ENCODE measurements around the gene COL8A1. TPM values are rescaled to one million over a fixed set of nuclear protein-coding genes. Genes with fewer than 3 reads are reported as not detected.
A peak's percentile ranks its signal among the peaks of the same experiment; 100 is the strongest.

Gene COL8A1
- total RNA-seq, 1 donor from 2014 or later: 5.6 TPM

DNA sequence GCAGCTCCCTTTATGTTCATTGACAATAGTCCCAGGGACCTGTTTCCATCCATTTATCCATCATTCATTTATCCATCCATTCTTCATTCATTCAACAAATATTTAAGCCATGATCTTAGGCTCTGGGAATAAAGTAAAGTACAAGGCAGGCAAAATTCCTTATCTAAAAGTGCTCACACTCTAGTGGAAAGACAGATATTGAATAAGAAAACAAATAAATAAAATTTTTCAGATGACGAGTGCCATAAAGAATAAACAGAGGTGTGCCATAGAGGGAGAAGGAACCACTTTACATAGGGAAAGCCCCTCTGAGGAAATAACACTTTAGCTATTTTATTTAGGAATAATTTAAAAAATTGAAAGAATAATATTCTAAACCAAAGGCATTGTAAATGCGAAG, 76.2 kb downstream of the COL8A1 start:
- DNase-seq (ENCODE audit: low spot score): no peak
- peaks cover 3% of the 10 kb centered on the region for H3K4me1 Mint-ChIP-seq (ENCODE audit: unreplicated experiment)
- H3K27me3 Mint-ChIP-seq (ENCODE audit: unreplicated experiment): no peaks in the 10 kb centered on the region
- no peaks in the 10 kb centered on the region for H3K9me3 Mint-ChIP-seq (ENCODE audit: unreplicated experiment)
- H3K27ac Mint-ChIP-seq (ENCODE audit: unreplicated experiment): no peak overlapping the region
- TF ChIP-seq, protein P1, sequence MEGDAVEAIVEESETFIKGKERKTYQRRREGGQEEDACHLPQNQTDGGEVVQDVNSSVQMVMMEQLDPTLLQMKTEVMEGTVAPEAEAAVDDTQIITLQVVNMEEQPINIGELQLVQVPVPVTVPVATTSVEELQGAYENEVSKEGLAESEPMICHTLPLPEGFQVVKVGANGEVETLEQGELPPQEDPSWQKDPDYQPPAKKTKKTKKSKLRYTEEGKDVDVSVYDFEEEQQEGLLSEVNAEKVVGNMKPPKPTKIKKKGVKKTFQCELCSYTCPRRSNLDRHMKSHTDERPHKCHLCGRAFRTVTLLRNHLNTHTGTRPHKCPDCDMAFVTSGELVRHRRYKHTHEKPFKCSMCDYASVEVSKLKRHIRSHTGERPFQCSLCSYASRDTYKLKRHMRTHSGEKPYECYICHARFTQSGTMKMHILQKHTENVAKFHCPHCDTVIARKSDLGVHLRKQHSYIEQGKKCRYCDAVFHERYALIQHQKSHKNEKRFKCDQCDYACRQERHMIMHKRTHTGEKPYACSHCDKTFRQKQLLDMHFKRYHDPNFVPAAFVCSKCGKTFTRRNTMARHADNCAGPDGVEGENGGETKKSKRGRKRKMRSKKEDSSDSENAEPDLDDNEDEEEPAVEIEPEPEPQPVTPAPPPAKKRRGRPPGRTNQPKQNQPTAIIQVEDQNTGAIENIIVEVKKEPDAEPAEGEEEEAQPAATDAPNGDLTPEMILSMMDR (IDR thresholded peaks at IDR 0.05; ENCODE audit: unreplicated experiment): no peak
- H3K4me3 Mint-ChIP-seq (ENCODE audit: unreplicated experiment): no peak overlapping the region
- H3K36me3 Mint-ChIP-seq (ENCODE audit: low read depth, unreplicated experiment): no peaks in the 10 kb centered on the region

DNA sequence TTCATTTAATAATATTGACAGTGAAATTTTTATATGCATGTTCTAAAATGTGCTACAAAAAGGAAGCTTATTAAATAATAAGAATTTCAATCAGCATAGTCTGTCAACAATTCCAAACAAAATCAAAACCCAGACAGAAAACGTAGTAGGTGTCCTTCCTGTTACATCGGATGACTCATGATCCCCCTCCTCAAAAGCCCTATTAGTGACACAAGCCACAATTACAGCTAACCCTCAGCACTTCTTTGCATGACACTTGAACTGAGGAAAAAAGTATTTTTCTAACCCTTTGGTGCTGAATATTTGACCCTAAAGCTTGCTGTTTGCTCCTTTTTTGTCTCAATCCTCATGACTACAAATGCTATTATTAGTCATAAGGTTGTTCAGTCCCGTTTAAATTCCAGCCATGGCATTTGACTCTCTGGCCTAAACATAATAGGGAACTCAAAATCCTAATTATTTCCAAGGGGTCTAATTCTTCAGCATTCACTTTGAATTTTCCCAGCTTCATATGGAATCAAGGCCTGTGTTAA, 78.1 kb downstream of the COL8A1 start:
- TF ChIP-seq, protein P1 (IDR thresholded peaks at IDR 0.05; ENCODE audit: unreplicated experiment): no peak
- Mint-ChIP-seq H3K9me3 (ENCODE audit: unreplicated experiment) (no peaks in the 10 kb centered on the region), H3K36me3 (ENCODE audit: low read depth, unreplicated experiment) (no peaks in the 10 kb centered on the region), H3K27ac (ENCODE audit: unreplicated experiment) (no peak overlapping the region), H3K27me3 (ENCODE audit: unreplicated experiment) (no peaks in the 10 kb centered on the region), H3K4me3 (ENCODE audit: unreplicated experiment) (no peak overlapping the region), H3K4me1 (ENCODE audit: unreplicated experiment) (peaks cover 11% of the 10 kb centered on the region)
- no peak for DNase-seq (ENCODE audit: low spot score)

DNA sequence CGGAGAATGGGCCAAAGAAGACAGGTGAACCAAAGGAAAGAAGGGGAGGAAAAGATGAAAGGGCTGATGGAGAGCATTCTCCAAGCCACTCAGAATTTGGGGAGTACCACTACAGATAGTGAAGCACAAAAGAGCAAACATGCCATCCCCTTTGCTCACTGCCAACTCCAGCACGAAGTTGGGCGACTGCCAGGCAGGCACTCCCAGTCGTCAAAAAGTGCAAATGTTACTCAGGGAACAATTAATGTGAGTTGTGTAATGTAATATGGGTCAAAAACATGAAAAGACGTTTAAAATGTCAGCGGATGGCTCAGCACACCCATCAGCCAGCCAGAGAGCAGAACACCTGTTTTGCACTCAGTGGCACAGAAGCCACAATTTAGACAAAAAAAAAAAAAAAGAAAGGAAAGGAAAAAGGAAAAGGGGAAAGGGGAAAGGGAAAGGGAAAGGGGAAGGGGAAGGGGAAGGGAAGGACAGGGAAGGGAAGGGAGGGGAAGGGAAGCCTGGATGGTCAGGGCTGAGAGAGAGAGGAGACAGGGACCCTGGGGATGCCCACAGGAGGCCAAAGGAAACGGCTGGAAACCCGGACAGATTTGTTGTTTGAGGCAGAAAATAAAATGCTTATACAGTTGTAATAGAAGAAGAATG, 82.7 kb downstream of the COL8A1 start:
- Mint-ChIP-seq H3K27ac (ENCODE audit: unreplicated experiment) (peak overlapping the region; percentile 40), H3K4me3 (ENCODE audit: unreplicated experiment) (no peak overlapping the region), H3K9me3 (ENCODE audit: unreplicated experiment) (no peaks in the 10 kb centered on the region), H3K36me3 (ENCODE audit: low read depth, unreplicated experiment) (no peaks in the 10 kb centered on the region), H3K27me3 (ENCODE audit: unreplicated experiment) (no peaks in the 10 kb centered on the region), H3K4me1 (ENCODE audit: unreplicated experiment) (peaks cover 28% of the 10 kb centered on the region)
- DNase-seq (ENCODE audit: low spot score): peak; percentile 11
- TF ChIP-seq, protein P1 (IDR thresholded peaks at IDR 0.05; ENCODE audit: unreplicated experiment): no peak

DNA sequence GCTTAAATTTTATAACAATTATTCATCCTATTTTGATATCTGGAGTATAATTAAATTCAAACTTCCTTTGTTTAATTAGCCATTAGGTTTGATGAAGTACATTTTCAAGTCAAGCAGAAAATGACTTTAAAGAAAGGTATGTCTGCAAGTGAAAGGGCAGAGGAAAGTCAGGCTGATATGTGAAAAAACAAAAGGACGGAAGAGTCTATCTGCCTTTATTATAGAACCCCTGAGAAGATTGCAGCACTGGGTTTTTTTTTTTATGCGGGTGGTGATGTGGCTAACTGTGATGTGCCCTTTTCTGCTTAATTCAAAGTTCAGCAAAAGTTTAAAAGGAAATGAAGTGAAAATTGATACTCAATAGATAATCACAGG, 83.2 kb downstream of the COL8A1 start:
- Mint-ChIP-seq H3K27ac (ENCODE audit: unreplicated experiment) (peak overlapping the region; percentile 67), H3K27me3 (ENCODE audit: unreplicated experiment) (no peaks in the 10 kb centered on the region), H3K4me3 (ENCODE audit: unreplicated experiment) (no peak overlapping the region), H3K4me1 (ENCODE audit: unreplicated experiment) (peaks cover 28% of the 10 kb centered on the region), H3K9me3 (ENCODE audit: unreplicated experiment) (no peaks in the 10 kb centered on the region), H3K36me3 (ENCODE audit: low read depth, unreplicated experiment) (no peaks in the 10 kb centered on the region)
- TF ChIP-seq, protein P1 (IDR thresholded peaks at IDR 0.05; ENCODE audit: unreplicated experiment): no peak
- DNase-seq (ENCODE audit: low spot score): no peak

DNA sequence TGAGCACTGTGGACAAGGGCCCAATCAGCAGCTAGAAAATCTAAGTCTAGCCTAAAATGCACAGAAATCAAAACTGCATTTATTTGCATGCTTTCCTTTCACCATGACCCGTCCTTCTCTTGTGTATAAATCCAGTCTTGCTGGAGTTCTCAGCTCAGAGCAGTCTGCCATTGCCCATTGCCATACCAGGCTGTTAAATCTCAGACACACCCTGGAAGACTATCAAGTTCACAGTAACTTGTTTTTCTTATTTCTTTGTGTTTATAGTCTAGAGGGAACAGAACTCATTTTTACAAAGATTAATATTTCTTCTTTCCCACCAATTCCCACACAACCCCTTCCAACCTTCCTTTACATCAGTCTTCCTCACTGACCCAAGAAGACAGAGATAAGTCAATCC, 85.9 kb downstream of the COL8A1 start:
- Mint-ChIP-seq H3K27me3 (ENCODE audit: unreplicated experiment) (no peaks in the 10 kb centered on the region), H3K4me3 (ENCODE audit: unreplicated experiment) (no peak overlapping the region), H3K4me1 (ENCODE audit: unreplicated experiment) (peaks cover 28% of the 10 kb centered on the region), H3K36me3 (ENCODE audit: low read depth, unreplicated experiment) (no peaks in the 10 kb centered on the region), H3K9me3 (ENCODE audit: unreplicated experiment) (no peaks in the 10 kb centered on the region), H3K27ac (ENCODE audit: unreplicated experiment) (no peak overlapping the region)
- no peak for DNase-seq (ENCODE audit: low spot score)
- TF ChIP-seq, protein P1 (IDR thresholded peaks at IDR 0.05; ENCODE audit: unreplicated experiment): no peak

Measured in endothelial cell (in vitro differentiated cells).